Naive thymus-derived CD4-positive, alpha-beta T cell (primary cell): ENCODE measurements around the gene ITPR1. TPM values are rescaled to one million over a fixed set of nuclear protein-coding genes. Genes with fewer than 3 reads are reported as not detected.

ENCODE experiments used
- ATAC-seq: fragments of 150-1000 bp; cut with Tn5 transposase; 2 replicates; pipeline ENCODE4 v1.10.0; 2021; ENCODE audit warnings: mild to moderate bottlenecking, moderate library complexity
- CTCF ChIA-PET: fragments of 350-600 bp; sonication (Branson Sonifier 250); formaldehyde crosslinking; loops from one replicate; lab custom pipeline; 2021; ENCODE audit warnings: antibody characterized with exemption; lab: Charles Lee
- POLR2A ChIA-PET: fragments of 350-600 bp; sonication (Branson Sonifier 250); formaldehyde crosslinking; loops from one replicate; lab custom pipeline; 2021; ENCODE audit warnings: antibody characterized with exemption, inconsistent platforms; lab: Charles Lee
- DNase-seq, 9 donors: peaks; one replicate each; pipeline versions ENCODE4 v3.0.0 to v3.0.0-alpha.2; 2020 to 2022; ENCODE audit warnings: mixed read lengths in 1 of 9
- H3K27ac ChIP-seq: one replicate; pipeline ENCODE4 v1.7.0; 2013; ENCODE audit warnings: mild to moderate bottlenecking, low read depth, low read length, moderate library complexity
- H3K27me3 ChIP-seq, 2 donors: one replicate each; pipeline ENCODE4 v1.7.0; 2013; ENCODE audit warnings: low read length in 2 of 2, mild to moderate bottlenecking in 2 of 2, moderate library complexity in 2 of 2; ENCODE audit not compliant: control insufficient read depth in 2 of 2, insufficient read depth in 2 of 2
- H3K36me3 ChIP-seq, 3 experiments: 1 replicate in 2 of 3; 2 replicates in 1 of 3; pipeline ENCODE4 v1.7.0; 2013; ENCODE audit warnings: low read length in 3 of 3, mild to moderate bottlenecking in 3 of 3, moderate library complexity in 1 of 3; ENCODE audit not compliant: insufficient read depth in 3 of 3, control insufficient read depth in 2 of 3
- H3K4me1 ChIP-seq, 2 donors: one replicate each; pipeline ENCODE4 v1.7.0; 2013; ENCODE audit warnings: low read length in 2 of 2, mild to moderate bottlenecking in 2 of 2, moderate library complexity in 1 of 2; ENCODE audit not compliant: control insufficient read depth in 2 of 2, insufficient read depth in 2 of 2
- H3K4me3 ChIP-seq: 2 replicates; pipeline ENCODE4 v1.7.0; 2013; ENCODE audit warnings: mild to moderate bottlenecking, low read length
- H3K9me3 ChIP-seq, 3 experiments: 1 replicate in 2 of 3; 2 replicates in 1 of 3; pipeline ENCODE4 v1.7.0; 2013; ENCODE audit warnings: low read length in 3 of 3; ENCODE audit not compliant: control insufficient read depth in 2 of 3
- H3K27ac Mint-ChIP-seq, 9 donors: one replicate each; pipeline ENCODE4 v1.8.0; 2020 to 2022; ENCODE audit warnings: mixed read lengths in 9 of 9, mild to moderate bottlenecking in 8 of 9, moderate library complexity in 5 of 9, inconsistent platforms in 2 of 9
- H3K27me3 Mint-ChIP-seq, 5 donors: one replicate each; pipeline ENCODE4 v1.8.0; 2021 to 2022; ENCODE audit warnings: mixed read lengths in 5 of 5, mild to moderate bottlenecking in 1 of 5
- H3K36me3 Mint-ChIP-seq, 5 donors: one replicate each; pipeline ENCODE4 v1.8.0; 2020 to 2022; ENCODE audit warnings: mixed read lengths in 5 of 5, mild to moderate bottlenecking in 3 of 5, inconsistent platforms in 1 of 5
- H3K4me1 Mint-ChIP-seq, 7 donors: one replicate each; pipeline ENCODE4 v1.8.0; 2020 to 2022; ENCODE audit warnings: mixed read lengths in 7 of 7, mild to moderate bottlenecking in 3 of 7, inconsistent platforms in 1 of 7
- H3K4me3 Mint-ChIP-seq, 10 donors: one replicate each; pipeline ENCODE4 v1.8.0; 2020 to 2022; ENCODE audit warnings: mild to moderate bottlenecking in 10 of 10, mixed read lengths in 10 of 10, moderate library complexity in 6 of 10, inconsistent platforms in 2 of 10
- H3K9me3 Mint-ChIP-seq, 11 donors: one replicate each; pipeline ENCODE4 v1.8.0; 2020 to 2022; ENCODE audit warnings: mixed read lengths in 11 of 11, mild to moderate bottlenecking in 4 of 11, inconsistent platforms in 1 of 11, moderate library complexity in 1 of 11
- intact Hi-C, 2 donors: fragments of 100-400 bp; cut with micrococcal nuclease; formaldehyde crosslinking; loops; one replicate each; pipeline ENCODE4 v1.15.1; 2023
- polyA plus RNA-seq, 2 donors: library from polyadenylated mRNA; unstranded; fragments of 300-500 nt; fragmentation: Illumina TruSeq; gene quantifications; one replicate each; pipeline ENCODE4 v1.2.3, GENCODE V29; 2021
- total RNA-seq, 6 experiments: library from RNA in 5 of 6; stranded (reverse) in 5 of 6; gene quantifications; 1 replicate in 5 of 6; 2 replicates in 1 of 6; pipeline ENCODE4 v1.2.3 and lab custom pipeline; 2021 to 2026

The ITPR1 gene
- total and polyA plus RNA-seq, 7 experiments from 2014 or later = 15.1 to 118 (median 83.8) TPM

DNA sequence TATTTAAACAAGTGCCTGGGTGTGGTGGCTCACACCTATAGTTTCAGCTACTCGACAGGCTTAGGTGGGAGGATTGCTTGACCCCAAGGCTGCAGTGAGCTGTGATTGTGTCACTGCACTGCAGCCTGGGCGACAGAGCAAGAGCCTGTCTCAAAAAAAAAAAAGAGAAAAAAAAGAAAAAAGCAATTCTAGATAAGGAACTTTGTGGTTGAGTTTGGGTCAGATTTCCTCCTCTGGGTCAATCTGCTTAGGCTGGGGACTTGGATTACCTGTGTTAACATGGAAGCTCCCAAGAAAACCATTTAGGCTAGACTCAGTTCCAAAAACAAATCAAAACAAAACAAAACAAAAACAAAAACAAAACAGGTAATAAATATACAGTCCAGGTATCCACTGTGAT, 50.0 kb downstream of the ITPR1 start:
- H3K4me3 ChIP-seq = no peak overlapping the region
- peaks cover 5 to 29% (median 23%) of the 10 kb centered on the region in 7 donors for H3K4me1 Mint-ChIP-seq
- no peaks in the 10 kb centered on the region for H3K36me3 ChIP-seq
- ChIA-PET CTCF (no interaction called here), POLR2A (no interaction called here)
- no peak overlapping the region for H3K27ac Mint-ChIP-seq
- no peaks in the 10 kb centered on the region for H3K9me3 ChIP-seq
- ATAC-seq = no peak
- H3K4me1 ChIP-seq = no peaks in the 10 kb centered on the region
- no peak for DNase-seq
- H3K4me3 Mint-ChIP-seq = no peak overlapping the region
- H3K9me3 Mint-ChIP-seq = peaks cover 0 to 7% (median 2%) of the 10 kb centered on the region in 11 donors
- H3K27ac ChIP-seq = no peak overlapping the region
- H3K27me3 ChIP-seq = no peaks in the 10 kb centered on the region
- peaks cover 4 to 21% (median 9%) of the 10 kb centered on the region in 5 donors for H3K36me3 Mint-ChIP-seq
- intact Hi-C loops = no loop called here
- no peaks in the 10 kb centered on the region for H3K27me3 Mint-ChIP-seq

DNA sequence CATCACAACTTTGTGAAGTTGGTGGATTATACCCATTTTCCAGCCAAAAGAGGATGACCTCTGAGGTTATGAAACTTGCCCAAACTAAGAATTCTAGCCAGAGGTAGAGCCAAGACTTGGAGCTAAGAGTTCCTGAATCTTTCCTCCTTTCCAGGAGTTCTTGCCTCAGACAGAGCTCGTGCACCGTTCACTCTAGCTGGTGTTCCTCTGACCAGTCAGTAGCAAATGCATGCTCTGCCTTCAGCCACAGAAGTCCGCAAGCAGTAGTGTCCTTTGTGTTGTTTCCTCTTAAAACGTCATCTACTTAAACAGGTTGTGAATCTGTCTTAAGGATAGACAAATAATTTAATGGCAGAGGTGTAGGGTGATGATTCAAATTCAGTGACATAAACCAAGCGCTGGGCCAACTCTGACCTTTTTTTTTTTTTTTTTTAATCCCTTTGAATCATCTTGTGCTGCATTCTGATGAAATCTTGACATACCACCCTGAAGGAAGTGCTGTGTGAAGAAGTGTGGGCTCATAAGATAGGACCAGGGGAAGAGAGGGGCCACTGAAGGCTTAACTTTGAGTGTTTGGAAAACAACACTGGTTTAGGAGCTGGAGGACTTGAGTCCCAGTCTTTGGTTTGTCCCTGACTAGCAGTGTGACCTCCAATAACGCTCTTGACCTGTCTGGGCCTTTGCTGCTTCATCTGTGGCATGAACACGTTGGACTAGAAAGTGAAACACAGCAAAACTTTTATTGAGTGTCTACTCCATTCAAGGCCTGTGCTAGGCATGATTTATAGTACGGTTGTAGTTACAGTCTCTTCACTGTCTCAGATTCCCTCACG, 53.4 kb downstream of the ITPR1 start:
- H3K4me1 ChIP-seq = no peaks in the 10 kb centered on the region
- no peak overlapping the region for H3K27ac ChIP-seq
- H3K4me1 Mint-ChIP-seq = peaks cover 5 to 45% (median 27%) of the 10 kb centered on the region in 7 donors
- no peaks in the 10 kb centered on the region for H3K27me3 Mint-ChIP-seq
- H3K9me3 Mint-ChIP-seq = no peaks in the 10 kb centered on the region
- no peaks in the 10 kb centered on the region for H3K9me3 ChIP-seq
- no peaks in the 10 kb centered on the region for H3K36me3 ChIP-seq
- ATAC-seq = no peak
- H3K27me3 ChIP-seq = no peaks in the 10 kb centered on the region
- DNase-seq = no peak
- no peak overlapping the region for H3K4me3 ChIP-seq
- intact Hi-C loops = no loop called here
- H3K27ac Mint-ChIP-seq = peak overlapping the region in 2 of 9 donors; percentile 24 to 63
- POLR2A ChIA-PET = no interaction called here
- no peak overlapping the region for H3K4me3 Mint-ChIP-seq
- H3K36me3 Mint-ChIP-seq = peaks cover 0 to 21% (median 11%) of the 10 kb centered on the region in 5 donors
- CTCF ChIA-PET = no interaction called here

DNA sequence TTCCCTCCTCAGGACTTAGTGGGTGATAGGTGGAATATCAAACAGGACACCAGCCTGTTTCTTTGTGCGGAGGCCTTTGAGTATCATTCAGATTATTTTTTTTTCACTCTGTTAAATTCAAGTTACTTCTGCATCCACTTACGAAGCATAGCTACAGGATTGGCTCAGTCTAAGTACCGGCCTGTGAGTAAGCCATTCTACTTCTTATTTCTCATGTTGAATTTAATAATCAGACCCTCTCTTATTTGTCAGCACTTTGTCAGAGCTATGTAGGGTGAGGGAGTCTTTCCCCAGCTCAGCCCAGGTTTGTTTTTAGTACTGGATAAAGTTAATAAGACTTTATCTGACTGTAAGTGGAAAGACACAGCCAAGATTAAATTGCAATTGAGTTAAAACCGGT, 54.7 kb downstream of the ITPR1 start:
- H3K4me3 ChIP-seq = no peak overlapping the region
- H3K4me1 ChIP-seq = no peaks in the 10 kb centered on the region
- H3K27ac ChIP-seq = no peak overlapping the region
- H3K27me3 ChIP-seq = no peaks in the 10 kb centered on the region
- peaks cover 5 to 41% (median 24%) of the 10 kb centered on the region in 7 donors for H3K4me1 Mint-ChIP-seq
- intact Hi-C loops = no loop called here
- no peaks in the 10 kb centered on the region for H3K27me3 Mint-ChIP-seq
- no peaks in the 10 kb centered on the region for H3K9me3 ChIP-seq
- POLR2A ChIA-PET = no interaction called here
- H3K36me3 Mint-ChIP-seq = peaks cover 0 to 21% (median 9%) of the 10 kb centered on the region in 5 donors
- no peak overlapping the region for H3K4me3 Mint-ChIP-seq
- no peak for ATAC-seq
- H3K36me3 ChIP-seq = no peaks in the 10 kb centered on the region
- DNase-seq = no peak
- no peaks in the 10 kb centered on the region for H3K9me3 Mint-ChIP-seq
- CTCF ChIA-PET = no interaction called here
- H3K27ac Mint-ChIP-seq = no peak overlapping the region

DNA sequence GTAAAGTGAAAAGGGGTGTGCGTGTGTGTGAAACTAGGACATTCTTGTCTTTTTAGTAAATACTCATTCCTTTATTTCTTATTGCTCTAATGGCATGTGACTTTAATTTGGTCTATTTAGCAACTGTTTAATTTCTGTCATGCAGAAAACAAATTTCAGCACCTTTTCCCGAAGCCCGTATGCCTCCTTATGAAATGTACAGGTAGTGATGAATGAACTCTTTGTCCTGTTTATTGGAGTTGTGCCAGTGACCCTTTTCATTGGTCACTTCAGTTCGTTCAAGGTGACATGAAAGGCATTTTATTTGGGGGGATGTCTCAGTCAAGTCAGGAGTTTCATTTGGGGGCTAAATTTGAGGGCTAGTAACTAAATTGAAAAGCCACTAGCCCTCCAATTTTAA, 55.2 kb downstream of the ITPR1 start:
- Histone ChIP-seq H3K36me3 (no peaks in the 10 kb centered on the region), H3K9me3 (no peaks in the 10 kb centered on the region), H3K4me1 (no peaks in the 10 kb centered on the region), H3K4me3 (no peak overlapping the region), H3K27me3 (no peaks in the 10 kb centered on the region), H3K27ac (no peak overlapping the region)
- Mint-ChIP-seq H3K9me3 (peaks cover 0 to 1% (median 0%) of the 10 kb centered on the region in 11 donors), H3K27me3 (no peaks in the 10 kb centered on the region), H3K4me1 (peaks cover 5 to 45% (median 20%) of the 10 kb centered on the region in 7 donors), H3K4me3 (no peak overlapping the region), H3K27ac (no peak overlapping the region), H3K36me3 (peaks cover 0 to 25% (median 13%) of the 10 kb centered on the region in 5 donors)
- DNase-seq (no peak), ATAC-seq (no peak)
- ChIA-PET CTCF (no interaction called here), POLR2A (no interaction called here)
- intact Hi-C loops = no loop called here

DNA sequence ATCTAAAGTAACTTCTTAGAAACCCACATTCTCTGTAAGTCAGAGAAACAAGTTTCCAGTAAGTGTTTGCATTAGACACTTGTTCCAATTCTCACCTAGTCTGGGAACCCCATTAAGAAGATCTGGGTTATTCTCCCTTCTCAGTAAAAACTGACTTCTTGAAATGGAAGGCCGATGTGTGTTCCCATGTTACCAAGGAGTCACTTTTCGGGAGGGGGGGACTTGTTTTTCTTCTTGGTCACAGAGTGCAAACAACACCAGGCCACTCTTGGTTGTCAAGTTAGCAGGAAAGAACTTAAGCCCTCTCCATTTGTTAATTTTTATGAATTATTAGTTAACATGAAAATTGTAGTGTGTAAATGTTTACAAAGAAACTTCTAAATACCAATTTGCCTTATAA, 55.6 kb downstream of the ITPR1 start:
- Histone ChIP-seq H3K36me3 (no peaks in the 10 kb centered on the region), H3K27me3 (no peaks in the 10 kb centered on the region), H3K27ac (no peak overlapping the region), H3K4me1 (no peaks in the 10 kb centered on the region), H3K4me3 (no peak overlapping the region), H3K9me3 (no peaks in the 10 kb centered on the region)
- ChIA-PET POLR2A (no interaction called here), CTCF (no interaction called here)
- Mint-ChIP-seq H3K9me3 (peaks cover 0 to 1% (median 0%) of the 10 kb centered on the region in 11 donors), H3K4me3 (no peak overlapping the region), H3K36me3 (peaks cover 0 to 25% (median 13%) of the 10 kb centered on the region in 5 donors), H3K27me3 (no peaks in the 10 kb centered on the region), H3K27ac (no peak overlapping the region), H3K4me1 (peaks cover 5 to 45% (median 20%) of the 10 kb centered on the region in 7 donors)
- no peak for DNase-seq
- intact Hi-C loops = no loop called here
- ATAC-seq = no peak

DNA sequence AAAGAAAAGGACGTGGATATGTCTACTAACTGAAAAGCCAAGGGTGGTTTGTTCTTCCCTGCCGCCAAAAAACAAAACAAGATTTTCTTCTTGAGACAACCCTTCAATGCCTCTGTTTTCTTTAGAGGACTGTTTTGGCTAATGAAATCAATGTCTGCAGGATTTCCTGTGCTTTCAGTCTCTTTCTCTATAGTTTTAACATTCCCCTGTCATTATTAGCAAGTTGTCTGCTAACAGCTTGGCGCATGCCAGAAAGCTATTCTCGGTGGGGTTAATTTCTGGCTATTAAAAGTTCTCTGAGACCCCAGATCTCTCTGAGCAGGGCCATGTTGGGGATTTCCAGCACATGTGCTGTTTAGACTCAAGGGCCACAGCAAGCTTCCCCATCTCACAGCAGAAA, 56.7 kb downstream of the ITPR1 start:
- ChIA-PET POLR2A (no interaction called here), CTCF (interaction anchor here (0.6 kb wide), 1 partner anchor 10 kb away, joined by 3 read pairs; no protein-coding TSS in a partner anchor)
- no peak overlapping the region for H3K4me3 ChIP-seq
- Mint-ChIP-seq H3K36me3 (peaks cover 0 to 29% (median 22%) of the 10 kb centered on the region in 5 donors), H3K27ac (peak overlapping the region in 2 of 9 donors; percentile 30 to 36), H3K27me3 (no peaks in the 10 kb centered on the region), H3K9me3 (peaks cover 0 to 3% (median 0%) of the 10 kb centered on the region in 11 donors), H3K4me3 (no peak overlapping the region), H3K4me1 (peaks cover 0 to 49% (median 21%) of the 10 kb centered on the region in 7 donors)
- H3K9me3 ChIP-seq = no peaks in the 10 kb centered on the region
- no peaks in the 10 kb centered on the region for H3K4me1 ChIP-seq
- ATAC-seq (no peak), DNase-seq (no peak)
- no peaks in the 10 kb centered on the region for H3K27me3 ChIP-seq
- no peak overlapping the region for H3K27ac ChIP-seq
- intact Hi-C loops = no loop called here
- H3K36me3 ChIP-seq = no peaks in the 10 kb centered on the region
